Calu3 (cell line): ENCODE data around the gene SESN2. TPM values are rescaled to one million over a fixed set of nuclear protein-coding genes. Genes with fewer than 3 reads are reported as not detected.
A peak's percentile ranks its signal among the peaks of the same experiment; 100 is the strongest.

Source experiments
- BruUV-seq: library from RNA; stranded (reverse); fragments of 400-500 nt; replicated peaks from 2 replicates; lab custom pipeline; 2021; lab: Mats Ljungman, UMichigan
- CTCF ChIA-PET: fragments of 300-600 bp; sonication (Branson Sonifier 250); formaldehyde crosslinking; loops from one replicate; lab custom pipeline; 2022; ENCODE audit warnings: antibody characterized with exemption; lab: Charles Lee
- DNase-seq: peaks from one replicate; pipeline ENCODE4 v3.0.0; 2022
- H3K27ac Mint-ChIP-seq: one replicate; pipeline ENCODE4 v1.8.0; 2022; ENCODE audit warnings: mixed read lengths; ENCODE audit not compliant: unreplicated experiment
- H3K27me3 Mint-ChIP-seq: one replicate; pipeline ENCODE4 v1.8.0; 2022; ENCODE audit warnings: mixed read lengths; ENCODE audit not compliant: unreplicated experiment
- H3K36me3 Mint-ChIP-seq: one replicate; pipeline ENCODE4 v1.8.0; 2022; ENCODE audit warnings: mild to moderate bottlenecking, moderate library complexity, mixed read lengths; ENCODE audit not compliant: insufficient read depth, unreplicated experiment
- H3K4me1 Mint-ChIP-seq: one replicate; pipeline ENCODE4 v1.8.0; 2022; ENCODE audit warnings: mild to moderate bottlenecking, low read depth, mixed read lengths; ENCODE audit not compliant: unreplicated experiment
- H3K4me3 Mint-ChIP-seq: one replicate; pipeline ENCODE4 v1.8.0; 2022; ENCODE audit warnings: mild to moderate bottlenecking, low read depth, moderate library complexity, mixed read lengths; ENCODE audit not compliant: unreplicated experiment
- H3K9me3 Mint-ChIP-seq: one replicate; pipeline ENCODE4 v1.8.0; 2022; ENCODE audit warnings: low read depth, mixed read lengths; ENCODE audit not compliant: unreplicated experiment
- intact Hi-C: fragments of 100-400 bp; cut with micrococcal nuclease; formaldehyde crosslinking; loops from one replicate; pipeline ENCODE4 v1.10.0; 2022; ENCODE audit not compliant: unreplicated experiment
- total RNA-seq: library from RNA; stranded (reverse); gene quantifications from 2 replicates; pipeline ENCODE4 v1.2.3, GENCODE V29; 2022
- TF ChIP-seq, protein P1 (sequence below): fragments of 200-600 bp; IDR thresholded peaks from one replicate; pipeline ENCODE4 v1.8.0; 2022; ENCODE audit warnings: antibody characterized with exemption; ENCODE audit not compliant: unreplicated experiment

The SESN2 gene
- total RNA-seq, 1 experiment from 2014 or later: 13.0 TPM

DNA sequence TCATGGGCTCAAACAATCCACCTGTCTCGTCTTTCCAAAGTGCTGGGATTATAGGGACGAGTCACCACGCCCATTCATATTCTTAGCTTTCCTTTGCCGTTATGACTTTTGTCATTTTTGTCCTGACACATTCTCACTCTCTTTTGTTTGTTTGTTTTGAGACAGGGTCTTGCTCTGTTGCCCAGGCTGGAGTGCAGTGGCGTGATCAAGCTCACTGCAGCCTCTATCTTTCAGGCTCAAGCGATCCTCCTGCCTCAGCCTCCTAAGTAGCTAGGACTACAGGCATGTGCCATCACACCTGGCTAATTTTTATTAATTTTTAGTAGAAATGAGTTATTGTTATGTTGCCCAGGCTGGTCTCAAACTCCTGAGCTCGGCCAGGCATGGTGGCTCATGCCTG, 57.7 kb downstream of the SESN2 start:
- Mint-ChIP-seq H3K9me3 (no peaks in the 10 kb centered on the region), H3K27me3 (no peaks in the 10 kb centered on the region), H3K36me3 (no peaks in the 10 kb centered on the region), H3K27ac (no peak overlapping the region), H3K4me1 (peaks cover 12% of the 10 kb centered on the region), H3K4me3 (no peak overlapping the region)
- DNase-seq: no peak
- CTCF ChIA-PET: no interaction called here
- intact Hi-C loops: no loop called here
- no TSS peak for BruUV-seq
- TF ChIP-seq, protein P1, sequence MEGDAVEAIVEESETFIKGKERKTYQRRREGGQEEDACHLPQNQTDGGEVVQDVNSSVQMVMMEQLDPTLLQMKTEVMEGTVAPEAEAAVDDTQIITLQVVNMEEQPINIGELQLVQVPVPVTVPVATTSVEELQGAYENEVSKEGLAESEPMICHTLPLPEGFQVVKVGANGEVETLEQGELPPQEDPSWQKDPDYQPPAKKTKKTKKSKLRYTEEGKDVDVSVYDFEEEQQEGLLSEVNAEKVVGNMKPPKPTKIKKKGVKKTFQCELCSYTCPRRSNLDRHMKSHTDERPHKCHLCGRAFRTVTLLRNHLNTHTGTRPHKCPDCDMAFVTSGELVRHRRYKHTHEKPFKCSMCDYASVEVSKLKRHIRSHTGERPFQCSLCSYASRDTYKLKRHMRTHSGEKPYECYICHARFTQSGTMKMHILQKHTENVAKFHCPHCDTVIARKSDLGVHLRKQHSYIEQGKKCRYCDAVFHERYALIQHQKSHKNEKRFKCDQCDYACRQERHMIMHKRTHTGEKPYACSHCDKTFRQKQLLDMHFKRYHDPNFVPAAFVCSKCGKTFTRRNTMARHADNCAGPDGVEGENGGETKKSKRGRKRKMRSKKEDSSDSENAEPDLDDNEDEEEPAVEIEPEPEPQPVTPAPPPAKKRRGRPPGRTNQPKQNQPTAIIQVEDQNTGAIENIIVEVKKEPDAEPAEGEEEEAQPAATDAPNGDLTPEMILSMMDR: no peak

GRCh38 chr1:28322194-28322593, 62.9 kb downstream of the SESN2 start:
- Mint-ChIP-seq H3K27me3 (no peaks in the 10 kb centered on the region), H3K4me1 (peaks cover 22% of the 10 kb centered on the region), H3K4me3 (no peak overlapping the region), H3K36me3 (no peaks in the 10 kb centered on the region), H3K27ac (no peak overlapping the region), H3K9me3 (no peaks in the 10 kb centered on the region)
- peak; percentile 75 for DNase-seq
- BruUV-seq: no TSS peak
- TF ChIP-seq, protein P1: no peak
- CTCF ChIA-PET: interaction anchor here (0.6 to 1.0 kb wide), 4 partner anchors 9 to 73 kb away, joined by 3 to 11 read pairs (median 5); no protein-coding TSS in a partner anchor
- intact Hi-C loops: loop anchor here (5.0 kb wide), 1 partner anchor 75 kb away; no protein-coding TSS in a partner anchor

DNA sequence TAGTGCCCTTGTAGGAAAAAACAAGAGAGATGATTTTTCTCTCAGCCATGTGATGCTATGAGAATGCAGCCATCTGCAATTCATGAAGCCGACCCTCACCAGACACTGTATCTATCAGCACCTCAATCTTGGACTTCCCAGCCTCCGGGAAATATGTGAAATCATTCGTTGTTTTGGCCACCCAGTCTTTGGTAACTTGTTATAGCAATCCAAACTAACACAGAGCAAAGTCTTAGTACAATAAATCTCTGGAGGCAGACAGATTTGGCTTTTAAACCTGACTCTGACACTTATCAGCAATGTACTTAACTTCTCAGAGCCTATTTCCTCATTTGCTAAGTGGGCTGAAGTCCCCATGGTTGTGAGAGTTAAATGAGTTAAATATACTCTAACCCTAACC, 64.4 kb downstream of the SESN2 start:
- Mint-ChIP-seq H3K4me3 (no peak overlapping the region), H3K36me3 (peaks cover 13% of the 10 kb centered on the region), H3K27me3 (no peaks in the 10 kb centered on the region), H3K9me3 (no peaks in the 10 kb centered on the region), H3K27ac (peak overlapping the region; percentile 62), H3K4me1 (peaks cover 25% of the 10 kb centered on the region)
- no peak for DNase-seq
- intact Hi-C loops: loop anchor here (5.0 kb wide), 1 partner anchor 76 kb away; no protein-coding TSS in a partner anchor
- TF ChIP-seq, protein P1: no peak
- CTCF ChIA-PET: no interaction called here
- no TSS peak for BruUV-seq

DNA sequence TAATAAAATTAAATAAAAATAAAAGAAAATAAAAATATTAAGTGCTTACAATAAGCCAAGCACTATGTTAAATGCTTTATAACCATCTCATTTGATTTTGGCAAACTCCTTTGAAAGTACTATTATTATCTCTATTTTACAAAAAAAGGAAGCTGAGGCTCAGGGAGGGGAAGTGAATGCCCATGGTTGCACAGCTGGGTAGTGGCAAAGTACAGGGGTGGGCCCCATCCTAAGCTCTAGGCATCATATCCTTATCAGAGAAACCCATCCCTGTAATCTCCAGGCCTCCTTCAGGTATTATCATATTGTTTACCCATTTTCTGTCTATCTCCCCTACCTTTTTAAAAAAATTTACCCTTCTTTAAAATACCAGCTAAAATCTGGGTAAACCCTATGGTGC, 67.2 kb downstream of the SESN2 start:
- DNase-seq: no peak
- Mint-ChIP-seq H3K9me3 (no peaks in the 10 kb centered on the region), H3K36me3 (peaks cover 34% of the 10 kb centered on the region), H3K27ac (no peak overlapping the region), H3K27me3 (no peaks in the 10 kb centered on the region), H3K4me1 (peaks cover 25% of the 10 kb centered on the region), H3K4me3 (no peak overlapping the region)
- intact Hi-C loops: no loop called here
- no TSS peak for BruUV-seq
- CTCF ChIA-PET: interaction anchor here (0.6 to 1.6 kb wide), 3 partner anchors 13 to 114 kb away, joined by 3 to 5 read pairs (median 4); no protein-coding TSS in a partner anchor
- TF ChIP-seq, protein P1: no peak
